H9 (cell line): Measurements from ENCODE around the gene DMP1. TPM values are rescaled to one million over a fixed set of nuclear protein-coding genes. Genes with fewer than 3 reads are reported as not detected.

Experiments
- DNase-seq: peaks from one replicate; pipeline ENCODE4 v3.0.0-alpha.2; 2017
- H2AFZ ChIP-seq: one replicate; pipeline ENCODE4 v1.6.1; 2013; ENCODE audit warnings: mild to moderate bottlenecking, low read length, control low read depth, moderate library complexity
- H2AK5ac ChIP-seq: 2 replicates; pipeline ENCODE4 v1.6.1; 2013; ENCODE audit warnings: low read length, control low read depth, mixed read lengths; ENCODE audit not compliant: insufficient read length
- H2BK120ac ChIP-seq: one replicate; pipeline ENCODE4 v1.6.1; 2013; ENCODE audit warnings: low read depth, mild to moderate bottlenecking, low read length, control low read depth, inconsistent platforms; ENCODE audit not compliant: poor library complexity, severe bottlenecking
- H2BK12ac ChIP-seq: 2 replicates; pipeline ENCODE4 v1.6.1; 2013; ENCODE audit warnings: low read length, control low read depth, mixed read lengths, low read depth; ENCODE audit not compliant: insufficient read length
- H2BK15ac ChIP-seq: 2 replicates; pipeline ENCODE4 v1.6.1; 2013; ENCODE audit warnings: low read depth, low read length, control low read depth
- H2BK20ac ChIP-seq: one replicate; pipeline ENCODE4 v1.6.1; 2013; ENCODE audit warnings: low read depth, mild to moderate bottlenecking, low read length, control low read depth, inconsistent platforms; ENCODE audit not compliant: poor library complexity, severe bottlenecking
- H2BK5ac ChIP-seq: 2 replicates; pipeline ENCODE4 v1.6.1; 2013; ENCODE audit warnings: low read length, control low read depth, mixed read lengths; ENCODE audit not compliant: insufficient read length
- H3K14ac ChIP-seq: 2 replicates; pipeline ENCODE4 v1.6.1; 2013; ENCODE audit warnings: low read length, control low read depth; ENCODE audit not compliant: insufficient read depth
- H3K18ac ChIP-seq: 2 replicates; pipeline ENCODE4 v1.6.1; 2013; ENCODE audit warnings: low read depth, mild to moderate bottlenecking, mixed read lengths, low read length, control low read depth; ENCODE audit not compliant: insufficient read length
- H3K23ac ChIP-seq: 2 replicates; pipeline ENCODE4 v1.6.1; 2013; ENCODE audit warnings: low read length, control low read depth, mixed read lengths, low read depth; ENCODE audit not compliant: insufficient read length
- H3K23me2 ChIP-seq: 2 replicates; pipeline ENCODE4 v1.6.1; 2013; ENCODE audit warnings: low read depth, mild to moderate bottlenecking, mixed read lengths, low read length, control low read depth; ENCODE audit not compliant: insufficient read length, poor library complexity, severe bottlenecking
- H3K27ac ChIP-seq: 2 replicates; pipeline ENCODE4 v1.5.1; 2013; ENCODE audit warnings: low read length, control low read depth, mixed read lengths, low read depth; ENCODE audit not compliant: insufficient read length
- H3K27me3 ChIP-seq: 2 replicates; pipeline ENCODE4 v1.6.1; 2013; ENCODE audit warnings: low read length, control low read depth, inconsistent platforms; ENCODE audit not compliant: insufficient read depth
- H3K4ac ChIP-seq: 2 replicates; pipeline ENCODE4 v1.6.1; 2013; ENCODE audit warnings: low read depth, mild to moderate bottlenecking, control low read depth, inconsistent platforms, low read length, moderate library complexity
- H3K4me1 ChIP-seq: 2 replicates; pipeline ENCODE4 v1.6.1; 2013; ENCODE audit warnings: low read length, control low read depth, inconsistent platforms; ENCODE audit not compliant: insufficient read depth
- H3K4me2 ChIP-seq: 2 replicates; pipeline ENCODE4 v1.6.1; 2013; ENCODE audit warnings: low read length, control low read depth, mixed read lengths; ENCODE audit not compliant: insufficient read length, insufficient read depth
- H3K56ac ChIP-seq: 2 replicates; pipeline ENCODE4 v1.6.1; 2013; ENCODE audit warnings: low read depth, mild to moderate bottlenecking, mixed read lengths, low read length, control low read depth; ENCODE audit not compliant: insufficient read length
- H3K79me1 ChIP-seq: 2 replicates; pipeline ENCODE4 v1.6.1; 2013; ENCODE audit warnings: low read depth, mild to moderate bottlenecking, moderate library complexity, low read length, control low read depth, inconsistent platforms; ENCODE audit not compliant: insufficient read depth, poor library complexity, severe bottlenecking
- H3K79me2 ChIP-seq: 2 replicates; pipeline ENCODE4 v1.6.1; 2013; ENCODE audit warnings: low read length, control low read depth, inconsistent platforms; ENCODE audit not compliant: insufficient read depth
- H3K9ac ChIP-seq: 2 replicates; pipeline ENCODE4 v1.6.1; 2013; ENCODE audit warnings: low read length, control low read depth, mixed read lengths; ENCODE audit not compliant: insufficient read length; ENCODE audit errors: extremely low read depth
- H3K9me3 ChIP-seq: one replicate; pipeline ENCODE4 v1.6.1; 2013; ENCODE audit warnings: low read depth, low read length, inconsistent platforms; ENCODE audit not compliant: control insufficient read depth
- H3T11ph ChIP-seq: one replicate; pipeline ENCODE4 v1.6.1; 2013; ENCODE audit warnings: mild to moderate bottlenecking, low read length, control low read depth, inconsistent platforms
- H4K20me1 ChIP-seq: one replicate; pipeline ENCODE4 v1.6.1; 2013; ENCODE audit not compliant: control insufficient read depth, insufficient read length, insufficient read depth
- H4K5ac ChIP-seq: 2 replicates; pipeline ENCODE4 v1.6.1; 2013; ENCODE audit warnings: low read depth, mild to moderate bottlenecking, mixed read lengths, low read length, control low read depth; ENCODE audit not compliant: insufficient read length
- H4K8ac ChIP-seq: replicated peaks from 2 replicates; pipeline ENCODE4 v1.6.1; 2013; ENCODE audit warnings: low read length, control low read depth, mixed read lengths, low read depth; ENCODE audit not compliant: insufficient read length
- H4K91ac ChIP-seq: 2 replicates; pipeline ENCODE4 v1.6.1; 2013; ENCODE audit warnings: low read depth, mild to moderate bottlenecking, moderate library complexity, mixed read lengths, low read length, control low read depth; ENCODE audit not compliant: insufficient read length
- H3K27ac Mint-ChIP-seq, 3 experiments: 2 replicates in 2 of 3; 3 replicates in 1 of 3; pipeline ENCODE4 v1.8.0; 2020 to 2021; ENCODE audit warnings: mixed read lengths in 3 of 3, mild to moderate bottlenecking in 1 of 3, moderate library complexity in 1 of 3
- H3K27me3 Mint-ChIP-seq: 2 replicates; pipeline ENCODE4 v1.8.0; 2021; ENCODE audit warnings: low read depth, mild to moderate bottlenecking, moderate library complexity, mixed read lengths
- H3K36me3 Mint-ChIP-seq, 3 experiments: 2 replicates in 2 of 3; 3 replicates in 1 of 3; pipeline ENCODE4 v1.8.0; 2020 to 2021; ENCODE audit warnings: low read depth in 3 of 3, mixed read lengths in 3 of 3; ENCODE audit not compliant: insufficient read depth in 1 of 3
- H3K4me1 Mint-ChIP-seq, 2 experiments: 2 replicates each; pipeline ENCODE4 v1.8.0; 2020; ENCODE audit warnings: mixed read lengths in 2 of 2
- H3K4me3 Mint-ChIP-seq, 2 experiments: 2 replicates in 1 of 2; 3 replicates in 1 of 2; pipeline ENCODE4 v1.8.0; 2020 to 2021; ENCODE audit warnings: mild to moderate bottlenecking in 2 of 2, mixed read lengths in 2 of 2, moderate library complexity in 1 of 2
- H3K9me3 Mint-ChIP-seq, 2 experiments: 2 replicates in 1 of 2; 3 replicates in 1 of 2; pipeline ENCODE4 v1.8.0; 2020; ENCODE audit warnings: mild to moderate bottlenecking in 2 of 2, mixed read lengths in 2 of 2, moderate library complexity in 1 of 2
- CTCF ChIP-seq: fragments of 200-600 bp; sonication (generic); conservative IDR thresholded peaks from 3 replicates; pipeline ENCODE4 v1.8.0; 2021; ENCODE audit warnings: antibody characterized with exemption, mild to moderate bottlenecking
- WGBS: extraction: QIAGEN DNeasy Blood & Tissue Kit; methylation state at CpG from one replicate; pipeline ENCODE4 v1.1.7; 2013; ENCODE audit warnings: missing lambda C conversion rate, low lambda C conversion rate, mixed read lengths; ENCODE audit not compliant: insufficient read length; ENCODE audit errors: extremely low coverage; 5-methylcytosine and 5-hydroxymethylcytosine counted together
- total RNA-seq: library from RNA; stranded (reverse); gene quantifications from 2 replicates; pipeline ENCODE4 v1.2.1, GENCODE V29; 2021

Gene DMP1
- total RNA-seq, 1 experiment from 2014 or later = not detected

- no peak for TF ChIP-seq CTCF
- WGBS = no CpG with 5 or more reads among the region's 8 CpGs
- Histone ChIP-seq H3K9ac (no peak overlapping the region), H3K4me2 (no peak overlapping the region), H2AK5ac (no peak overlapping the region), H3T11ph (no peak overlapping the region), H4K20me1 (no peaks in the 10 kb centered on the region), H3K79me1 (no peaks in the 10 kb centered on the region), H3K18ac (no peak overlapping the region), H3K27ac (no peak overlapping the region), H2BK120ac (no peak overlapping the region), H4K91ac (no peak overlapping the region), H3K23ac (no peak overlapping the region), H3K4ac (no peak overlapping the region), H3K9me3 (no peaks in the 10 kb centered on the region), H4K8ac (no peak overlapping the region), H3K4me1 (no peaks in the 10 kb centered on the region), H3K14ac (no peak overlapping the region), H3K79me2 (no peaks in the 10 kb centered on the region), H2BK20ac (no peak overlapping the region), H2BK12ac (no peak overlapping the region), H3K27me3 (no peaks in the 10 kb centered on the region), H2BK5ac (no peak overlapping the region), H2AFZ (no peak overlapping the region), H2BK15ac (no peak overlapping the region), H4K5ac (no peak overlapping the region), H3K23me2 (no peaks in the 10 kb centered on the region), H3K56ac (no peak overlapping the region)
- Mint-ChIP-seq H3K9me3 (peaks cover 0 to 2% of the 10 kb centered on the region in 2 experiments; a peak in 1 of 5 replicates), H3K4me3 (no peak overlapping the region), H3K27me3 (no peaks in the 10 kb centered on the region; the same call in 1 of the 2 replicates), H3K36me3 (no peaks in the 10 kb centered on the region), H3K4me1 (peaks cover 0 to 15% of the 10 kb centered on the region in 2 experiments; a peak in 3 of 4 replicates), H3K27ac (no peak overlapping the region)
- no peak for DNase-seq
Measured at GRCh38 chr4:87622303-87622702, 27.8 kb upstream of the DMP1 start.
